Mucosa of gallbladder (tissue), 1 donor: ENCODE data around the gene CT83. TPM values are rescaled to one million over a fixed set of nuclear protein-coding genes. Genes with fewer than 3 reads are reported as not detected.

Experiments used
- DNase-seq: peaks from one replicate; pipeline ENCODE4 v3.0.0-alpha.2; 2020; ENCODE audit warnings: low spot score
- total RNA-seq: library from RNA; stranded (reverse); gene quantifications from one replicate; pipeline ENCODE4 v1.2.1, GENCODE V29; 2021
- donor health status: DM: no; HTN: no; CAD: no.

CT83 gene
- total RNA-seq: not detected

- DNase-seq: no peak
Measured at GRCh38 chrX:116462822-116463221, at the start of gene CT83. CT83 (minus strand) TSS chrX:116462976; CDS start chrX:116462856, 120 bp downstream.

GRCh38 chrX:116499780-116500179 is 37.0 kb upstream of the CT83 start:
- DNase-seq: no peak

- DNase-seq: no peak
Measured at GRCh38 chrX:116493271-116493670, 30.5 kb upstream of the CT83 start.

- DNase-seq: no peak
Measured at GRCh38 chrX:116490104-116490503, 27.3 kb upstream of the CT83 start.

GRCh38 chrX:116480059-116480458 is 17.3 kb upstream of the CT83 start:
- no peak for DNase-seq

- DNase-seq: no peak
Measured at GRCh38 chrX:116449156-116449555, 13.6 kb downstream of the CT83 start.

GRCh38 chrX:116436358-116436816 is 26.4 kb downstream of the CT83 start, which contains the start of gene SLC6A14:
SLC6A14 (plus strand) TSS chrX:116436606; CDS start chrX:116436710, 104 bp downstream.
- no peak for DNase-seq

- no peak for DNase-seq
Measured at GRCh38 chrX:116435597-116435996, 27.2 kb downstream of the CT83 start.

- no peak for DNase-seq
Measured at GRCh38 chrX:116427978-116428377, 34.8 kb downstream of the CT83 start.

GRCh38 chrX:116417968-116418367 is 44.8 kb downstream of the CT83 start:
- DNase-seq: no peak

- DNase-seq: no peak
Measured at GRCh38 chrX:116417214-116417613, 45.6 kb downstream of the CT83 start.

- DNase-seq: no peak
Measured at GRCh38 chrX:116413273-116413672, 49.5 kb downstream of the CT83 start.

Other genes with a start within 250 kb of the CT83 start
- gene SLC6A14, start 26.4 kb downstream of the CT83 start, total RNA-seq: 0.12 TPM